ENCODE measurements around the gene RNF145.
A peak's percentile ranks its signal among the peaks of the same experiment; 100 is the strongest.

RNF145 gene

DNA sequence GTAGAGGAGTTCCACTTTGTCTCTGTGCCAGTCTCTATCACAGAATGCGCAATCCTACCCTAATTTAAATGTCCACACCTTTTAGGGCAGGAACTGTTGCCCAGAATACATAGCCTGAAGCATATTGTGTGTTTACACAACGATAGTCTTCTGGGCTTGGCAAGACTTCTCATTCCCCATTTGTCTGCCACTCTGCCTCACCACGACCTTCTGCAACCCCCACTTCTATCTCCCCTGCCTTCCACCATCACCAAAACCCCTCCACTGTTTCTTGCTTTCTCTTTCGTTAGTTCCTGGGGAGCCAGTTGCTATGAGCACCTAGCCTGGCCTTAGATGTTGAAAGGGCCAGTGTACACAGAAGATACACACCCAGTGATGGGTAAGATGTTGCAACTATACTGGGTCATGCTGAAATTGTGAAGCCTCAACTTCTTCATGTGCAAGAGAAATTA, 883 bp upstream of the RNF145 start:
- no peak for TF ChIP-seq CTCF (IDR thresholded peaks at IDR 0.05)
- TF ChIP-seq ZFX (IDR thresholded peaks at IDR 0.05; ENCODE audit: borderline replicate concordance): no peak
- peak overlapping the region; percentile 76 for H3K27ac ChIP-seq

DNA sequence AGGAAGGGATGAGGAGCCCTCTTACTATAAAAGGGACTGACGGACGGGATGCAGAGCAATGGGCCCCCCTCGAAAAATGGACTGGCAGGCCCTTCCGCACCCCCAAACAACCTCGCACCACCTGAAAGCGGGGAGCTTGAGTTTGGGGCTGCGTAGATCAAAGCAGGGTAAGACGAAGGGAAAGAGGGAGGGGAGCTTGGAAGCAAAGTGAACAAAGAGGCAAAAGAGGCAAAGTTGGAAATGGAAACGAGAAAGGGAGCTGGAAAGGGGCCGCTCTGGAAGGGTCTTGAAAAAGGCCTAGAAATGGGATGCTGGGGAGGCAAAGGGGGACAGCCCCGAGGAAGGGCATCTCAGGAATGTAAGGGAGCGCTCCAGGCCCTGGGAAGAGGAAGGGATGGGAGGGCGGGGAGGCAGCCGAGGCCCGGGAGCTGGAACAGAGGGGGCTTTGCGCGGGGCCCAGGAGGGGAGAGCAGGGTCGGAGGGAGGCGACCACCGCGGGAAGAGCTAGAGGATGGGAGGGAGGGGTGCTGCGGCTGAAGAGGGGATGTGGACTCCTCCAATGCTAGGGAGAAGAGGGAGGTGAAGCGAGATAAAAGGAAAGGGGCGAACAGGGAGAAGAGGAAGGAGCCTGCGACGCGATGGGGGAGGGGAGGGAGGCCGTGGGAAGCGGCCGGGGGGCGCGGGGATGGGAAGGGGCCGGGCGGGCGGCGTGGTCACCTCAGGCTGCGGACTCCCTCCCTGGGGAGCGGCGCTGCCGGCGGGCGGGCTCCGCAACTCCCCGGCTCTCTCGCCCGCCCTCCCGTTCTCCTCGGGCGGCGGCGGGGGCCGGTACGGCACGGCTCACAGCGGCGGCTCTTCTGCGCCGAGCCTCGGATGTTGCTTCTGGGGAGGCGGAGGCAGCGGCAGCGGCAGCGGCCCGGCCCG, 577 bp downstream of the RNF145 start:
- peak overlapping the region; percentile 76 for H3K27ac ChIP-seq
- TF ChIP-seq CTCF (IDR thresholded peaks at IDR 0.05) (no peak), ZFX (IDR thresholded peaks at IDR 0.05; ENCODE audit: borderline replicate concordance) (no peak)

GRCh38 chr5:159207686-159208513, 1.5 kb downstream of the RNF145 start:
- no peak overlapping the region for H3K27ac ChIP-seq
- no peak for TF ChIP-seq ZFX (IDR thresholded peaks at IDR 0.05; ENCODE audit: borderline replicate concordance)
- TF ChIP-seq CTCF (IDR thresholded peaks at IDR 0.05): no peak

DNA sequence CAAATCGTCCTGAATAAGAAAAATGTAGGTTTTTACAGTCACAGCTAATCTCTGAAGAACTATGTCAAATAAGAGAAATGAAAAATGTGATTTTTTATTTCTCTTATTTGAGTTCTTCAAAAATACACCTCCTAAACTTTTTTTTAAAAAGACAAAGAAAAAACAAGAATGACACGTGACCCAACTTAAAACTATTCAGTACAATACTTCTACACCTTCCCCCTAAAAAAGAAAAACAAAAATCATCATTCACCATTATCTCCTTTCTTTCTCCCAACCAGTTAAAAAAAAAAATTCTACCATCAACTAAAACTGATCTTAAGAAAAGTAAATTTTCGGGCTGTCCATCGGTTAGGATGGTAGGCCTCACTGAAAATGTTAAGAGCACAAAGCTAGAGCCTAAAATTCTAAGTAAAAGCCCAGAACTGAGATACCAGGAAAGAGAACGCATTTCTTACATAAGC, 2.1 kb downstream of the RNF145 start:
- TF ChIP-seq ZFX (IDR thresholded peaks at IDR 0.05; ENCODE audit: borderline replicate concordance) (no peak), CTCF (IDR thresholded peaks at IDR 0.05) (no peak)
- H3K27ac ChIP-seq: no peak overlapping the region

DNA sequence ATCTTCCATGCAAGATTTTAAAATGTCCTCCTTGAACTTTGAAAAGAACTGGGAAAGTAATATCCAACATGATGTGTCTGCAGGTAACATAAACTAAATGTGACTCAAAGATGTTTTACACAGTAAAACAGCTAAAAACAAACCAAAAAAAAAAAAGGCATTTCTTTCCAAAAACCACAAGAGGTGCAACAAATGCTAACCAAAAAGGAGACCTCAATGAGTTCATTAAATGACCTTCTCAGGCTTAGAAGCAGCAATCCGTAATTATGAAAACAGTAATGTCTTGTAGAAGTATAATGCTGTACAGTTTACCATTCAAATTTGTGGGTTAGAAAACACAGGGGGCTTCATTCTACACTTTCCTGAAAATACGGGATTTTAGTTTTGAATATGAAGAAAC, 2.5 kb downstream of the RNF145 start:
- no peak for TF ChIP-seq ZFX (IDR thresholded peaks at IDR 0.05; ENCODE audit: borderline replicate concordance)
- no peak for TF ChIP-seq CTCF (IDR thresholded peaks at IDR 0.05)
- H3K27ac ChIP-seq: no peak overlapping the region

- H3K27ac ChIP-seq: no peak overlapping the region
- TF ChIP-seq ZFX (IDR thresholded peaks at IDR 0.05; ENCODE audit: borderline replicate concordance): no peak
- TF ChIP-seq CTCF (IDR thresholded peaks at IDR 0.05): no peak
Measured at GRCh38 chr5:159206368-159206767, 3.0 kb downstream of the RNF145 start.
